Iris pigment epithelial cell (primary cell): ENCODE results near the gene MYO1D.
"Not testable (repeated sequence)": the region's sequence is repeated elsewhere in the genome, so short reads cannot be mapped to it uniquely, and the experiment has no call there.

Experiments
- DNase-seq: peaks from one replicate; pipeline ENCODE4 v3.0.0-alpha.2; 2011; ENCODE audit warnings: low read depth

The MYO1D gene

GRCh38 chr17:32673964-32674363, 203.0 kb downstream of the MYO1D start:
- peak; percentile 3 for DNase-seq

- no peak for DNase-seq
These were observed 204.2 kb downstream of the MYO1D start for GRCh38 chr17:32672711-32673110.

- DNase-seq = no peak
These were observed 205.0 kb downstream of the MYO1D start for GRCh38 chr17:32671896-32672295.

GRCh38 chr17:32664936-32665583, 211.9 kb downstream of the MYO1D start:
- no peak for DNase-seq

GRCh38 chr17:32660496-32660985, 216.4 kb downstream of the MYO1D start:
- no peak for DNase-seq

GRCh38 chr17:32659419-32659842, 217.5 kb downstream of the MYO1D start:
- peak; percentile 71 for DNase-seq

- no peak for DNase-seq
These were observed 218.2 kb downstream of the MYO1D start for GRCh38 chr17:32658470-32659418.

DNA sequence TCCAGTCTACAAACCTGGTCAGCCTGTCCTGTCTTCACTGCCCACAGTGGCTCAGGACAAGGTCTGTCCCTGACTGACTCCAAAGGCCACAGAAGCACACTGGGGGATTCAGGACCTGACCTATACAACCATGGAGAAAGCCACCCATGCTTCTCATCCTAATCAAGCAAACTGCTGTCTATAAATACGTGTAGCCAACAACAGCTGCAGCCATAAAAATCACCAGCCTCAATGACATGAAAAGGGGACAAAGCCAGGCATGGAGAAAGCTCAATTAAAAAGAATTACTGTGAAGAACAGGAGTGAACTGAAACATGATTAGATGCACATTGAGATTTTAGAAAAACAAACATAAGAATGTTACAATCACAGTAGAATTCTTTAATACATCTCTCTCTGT, 220.0 kb downstream of the MYO1D start:
- no peak for DNase-seq

GRCh38 chr17:32654324-32654723, 222.6 kb downstream of the MYO1D start:
- DNase-seq = no peak

GRCh38 chr17:32651084-32651483, 225.8 kb downstream of the MYO1D start:
- DNase-seq = no peak

GRCh38 chr17:32648450-32648849, 228.5 kb downstream of the MYO1D start:
- no peak for DNase-seq

DNA sequence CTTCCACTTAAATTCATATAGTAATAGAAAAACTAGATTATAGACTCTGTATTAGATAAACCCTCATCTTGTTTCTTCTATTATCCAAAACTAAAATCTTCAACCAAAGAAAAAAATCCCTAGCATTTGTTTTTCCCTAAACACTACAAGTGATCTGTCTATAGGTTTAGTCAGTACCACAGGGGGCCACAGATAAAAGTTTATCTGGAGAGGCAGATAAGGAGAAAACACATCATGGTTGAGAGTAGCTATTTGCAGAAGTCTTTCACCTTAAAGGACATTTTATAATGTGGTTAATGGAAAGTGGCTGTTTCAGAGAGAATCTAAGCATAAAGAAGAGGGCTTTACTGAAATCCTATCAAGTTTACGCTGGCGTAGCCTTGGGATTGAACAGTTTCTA, 230.0 kb downstream of the MYO1D start:
- no peak for DNase-seq

DNA sequence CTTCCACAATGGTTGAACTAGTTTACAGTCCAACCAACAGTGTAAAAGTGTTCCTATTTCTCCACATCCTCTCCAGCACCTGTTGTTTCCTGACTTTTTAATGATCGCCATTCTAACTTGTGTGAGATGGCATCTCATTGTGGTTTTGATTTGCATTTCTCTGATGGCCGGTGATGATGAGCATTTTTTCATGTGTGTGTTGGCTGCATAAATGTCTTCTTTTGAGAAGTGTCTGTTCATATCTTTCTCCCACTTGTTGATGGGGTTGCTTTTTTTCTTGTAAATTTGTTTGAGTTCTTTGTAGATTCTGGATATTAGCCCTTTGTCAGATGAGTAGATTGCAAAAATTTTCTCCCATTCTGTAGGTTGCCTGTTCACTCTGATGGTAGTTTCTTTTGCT, 235.4 kb downstream of the MYO1D start:
- DNase-seq = not testable (repeated sequence)

DNA sequence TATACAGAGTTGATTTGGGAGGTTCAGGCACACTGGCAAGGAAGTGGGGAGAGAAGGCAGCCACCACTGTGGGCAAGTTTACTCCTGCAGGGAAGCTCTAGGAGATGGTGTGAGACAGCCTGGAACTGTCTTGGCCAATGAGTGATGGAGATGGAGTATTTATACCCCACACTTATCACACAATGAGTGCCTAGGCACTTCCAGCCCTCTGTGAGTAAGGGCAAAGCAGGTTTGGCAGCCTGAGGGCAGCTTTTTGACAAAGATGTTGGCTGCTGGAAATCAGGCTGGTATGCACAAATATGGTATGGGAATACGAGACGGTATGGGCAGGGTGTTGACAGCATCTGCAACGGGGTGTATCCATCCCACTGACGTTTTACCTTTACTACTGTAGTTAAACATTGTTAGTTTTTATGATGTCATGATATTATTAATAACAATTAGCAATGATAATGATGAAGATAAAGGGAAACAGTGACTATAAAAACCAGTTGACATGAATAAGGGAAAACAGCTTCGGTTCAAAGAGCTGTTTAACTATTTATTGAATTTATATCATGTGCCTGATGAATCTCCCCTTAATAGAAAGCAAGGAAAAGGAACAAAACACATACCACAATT, 240.2 kb downstream of the MYO1D start:
- DNase-seq = no peak

DNA sequence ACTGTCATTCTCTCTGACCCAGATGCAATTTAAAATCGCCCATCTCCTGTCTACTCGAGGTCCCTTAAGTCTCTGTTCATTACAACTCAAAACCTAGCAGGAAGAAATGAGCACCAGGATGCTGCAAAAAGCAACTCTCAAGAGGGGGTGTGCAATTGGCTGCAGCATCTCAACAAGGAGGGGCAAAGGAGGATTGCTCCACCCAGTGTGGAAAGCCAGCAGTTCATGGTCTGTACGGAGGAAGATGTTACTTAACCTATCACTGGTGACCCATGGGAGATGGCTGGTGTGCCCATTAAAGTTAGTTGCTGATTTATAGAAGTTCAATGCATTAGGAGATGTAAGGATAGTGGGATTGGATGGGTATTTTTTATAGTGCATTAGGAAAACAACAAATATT, 242.8 kb downstream of the MYO1D start:
- no peak for DNase-seq

DNA sequence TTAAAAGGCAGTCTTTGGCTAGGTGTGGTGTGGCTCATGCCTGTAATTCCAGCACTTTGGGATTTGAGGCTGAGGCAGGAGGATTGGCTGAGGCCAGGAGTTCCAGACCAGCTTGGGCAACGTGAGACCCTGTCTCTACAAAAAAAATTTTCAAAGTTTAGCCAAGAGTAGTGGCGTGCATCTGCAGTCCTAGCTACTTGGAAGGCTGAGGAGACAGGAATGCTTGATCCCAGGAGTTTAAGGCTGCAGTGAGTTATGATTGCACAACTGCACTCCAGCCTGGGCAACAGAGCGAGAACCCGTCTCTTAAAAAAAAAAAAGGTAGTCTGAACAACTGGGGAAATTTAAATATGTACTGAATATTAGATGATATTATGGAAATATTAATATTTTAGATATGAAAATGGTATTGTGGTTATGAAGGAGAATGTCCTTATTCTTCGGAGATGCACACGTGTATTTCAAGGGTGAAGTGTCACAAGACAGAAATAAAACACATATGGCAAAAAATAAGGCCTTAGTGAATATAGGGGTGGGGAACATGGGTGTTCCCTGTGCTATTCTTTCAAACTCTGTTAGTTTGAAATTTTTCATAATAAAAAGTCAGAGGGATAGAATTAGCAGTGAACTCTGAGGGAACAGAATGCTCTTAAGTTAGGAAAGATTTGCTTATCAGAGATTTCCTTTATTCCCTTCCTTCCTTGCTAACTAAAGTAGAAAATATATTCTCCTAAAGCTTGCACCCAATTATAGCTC, 245.4 kb downstream of the MYO1D start:
- no peak for DNase-seq

DNA sequence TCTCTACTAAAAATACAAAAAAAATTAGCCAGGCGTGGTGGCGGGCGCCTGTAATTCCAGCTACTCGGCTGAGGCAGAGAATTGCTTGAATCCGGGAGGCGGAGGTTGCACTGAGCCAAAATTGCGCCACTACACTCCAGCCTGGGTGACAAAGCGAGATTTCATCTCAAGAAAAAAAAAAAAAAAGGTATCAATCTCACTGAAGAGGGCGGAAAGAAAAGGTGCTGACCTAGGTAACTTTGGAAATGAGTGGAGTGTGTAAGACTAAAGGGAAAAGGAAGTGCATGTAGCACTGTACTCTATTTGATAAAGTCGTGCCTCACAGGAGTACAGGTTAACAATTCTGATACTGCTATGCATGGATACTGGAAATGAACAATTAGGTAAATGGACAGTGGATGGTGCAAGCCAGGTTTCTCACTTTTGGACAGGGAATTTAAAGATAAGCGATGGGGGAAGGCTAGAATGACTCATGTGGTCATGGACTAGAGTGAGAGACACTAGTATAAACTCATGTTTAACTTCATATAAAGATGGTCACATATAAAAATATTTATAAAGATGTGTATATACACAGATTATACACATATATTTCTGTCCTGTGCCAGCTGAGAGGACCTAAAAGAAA, 247.2 kb downstream of the MYO1D start:
- no peak for DNase-seq

- DNase-seq = no peak
These were observed 248.5 kb downstream of the MYO1D start for GRCh38 chr17:32628271-32629044.

DNA sequence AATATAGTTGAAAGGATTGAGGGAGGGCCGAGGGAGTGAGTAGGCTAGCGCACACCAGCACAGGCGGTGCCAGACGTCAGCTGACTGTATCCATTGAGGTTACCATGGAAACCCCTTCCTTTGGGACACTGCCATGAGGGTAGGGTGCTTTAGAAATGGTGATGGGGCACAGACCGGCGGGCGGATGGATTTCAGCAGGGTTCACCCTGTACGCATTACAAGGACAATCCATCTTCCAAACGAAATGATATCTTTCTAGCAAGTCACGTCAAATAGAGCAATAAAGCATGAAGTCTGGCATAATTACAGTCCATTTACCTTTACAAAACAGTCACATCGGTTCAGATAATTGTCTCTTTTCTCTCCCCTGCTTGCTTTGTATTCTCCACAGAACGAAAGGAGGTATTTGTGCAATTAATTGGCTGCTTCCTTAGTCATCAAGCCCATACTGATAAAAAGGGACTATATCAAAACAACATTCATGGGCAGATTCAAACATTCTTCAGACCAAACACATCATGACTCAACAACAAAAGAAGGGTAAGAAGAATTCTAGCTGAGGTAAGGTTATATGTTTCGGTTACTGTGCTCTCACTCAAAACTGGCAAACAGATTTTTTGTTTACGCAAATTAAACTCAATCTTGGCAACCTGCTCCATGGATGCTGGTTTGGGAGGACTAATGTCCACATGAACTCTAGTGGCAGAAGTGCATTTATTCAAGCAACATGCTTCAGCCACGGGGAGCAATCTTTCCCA, 249.5 kb downstream of the MYO1D start:
- DNase-seq = peak; percentile 5

DNA sequence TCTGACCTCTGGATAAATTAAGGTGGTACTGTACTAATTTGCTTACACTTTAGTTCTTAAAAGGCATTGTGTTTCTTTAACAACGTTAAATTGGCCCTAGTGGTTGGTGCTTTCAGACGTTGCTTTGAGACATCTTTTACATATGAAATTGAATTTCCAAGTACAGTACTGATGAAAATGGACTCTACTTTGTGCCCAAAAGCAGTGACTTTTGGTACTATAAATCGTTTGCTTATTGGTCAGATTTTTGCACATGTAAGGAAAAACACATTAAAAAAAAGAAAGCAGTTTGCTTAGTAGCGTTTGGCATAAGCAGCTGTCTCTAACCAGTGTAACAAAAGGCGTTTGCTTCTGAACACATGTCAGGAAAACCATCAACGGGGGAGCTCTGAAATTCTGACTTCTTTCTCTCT, 250.5 kb downstream of the MYO1D start:
- no peak for DNase-seq
